MCF 10A (cell line): Measurements from ENCODE around the gene TMEM201. TPM values are rescaled to one million over a fixed set of nuclear protein-coding genes. Genes with fewer than 3 reads are reported as not detected.

Source experiments
- BruUV-seq: library from RNA; stranded (reverse); fragments of 400-500 nt; replicated peaks from 2 replicates; lab custom pipeline; 2021; lab: Mats Ljungman, UMichigan
- CTCF ChIA-PET: fragments of 300-600 bp; sonication (Branson Sonifier 250); formaldehyde crosslinking; extraction: SDS; loops from one replicate; lab custom pipeline; 2021; ENCODE audit warnings: antibody characterized with exemption, inconsistent platforms; lab: Yijun Ruan, JAX
- POLR2A ChIA-PET: fragments of 300-600, 350-650 bp; sonication (Branson Sonifier 250); formaldehyde crosslinking; extraction: SDS; loops from one replicate; lab custom pipeline; 2020; ENCODE audit warnings: antibody characterized with exemption, inconsistent platforms; lab: Yijun Ruan, JAX
- DNase-seq: peaks from one replicate; pipeline ENCODE4 v3.0.0-alpha.2; 2018; ENCODE audit not compliant: unreplicated experiment
- H3K27ac Mint-ChIP-seq: one replicate; pipeline ENCODE4 v1.8.0; 2022; ENCODE audit warnings: mild to moderate bottlenecking, low read depth, mixed read lengths; ENCODE audit not compliant: unreplicated experiment
- H3K27me3 Mint-ChIP-seq: one replicate; pipeline ENCODE4 v1.8.0; 2022; ENCODE audit warnings: mixed read lengths; ENCODE audit not compliant: insufficient read depth, unreplicated experiment
- H3K36me3 Mint-ChIP-seq: one replicate; pipeline ENCODE4 v1.8.0; 2022; ENCODE audit warnings: mild to moderate bottlenecking, moderate library complexity, mixed read lengths; ENCODE audit not compliant: insufficient read depth, unreplicated experiment
- H3K4me1 Mint-ChIP-seq: one replicate; pipeline ENCODE4 v1.8.0; 2022; ENCODE audit warnings: mixed read lengths; ENCODE audit not compliant: insufficient read depth, unreplicated experiment
- H3K4me3 Mint-ChIP-seq: one replicate; pipeline ENCODE4 v1.8.0; 2022; ENCODE audit warnings: mild to moderate bottlenecking, moderate library complexity, mixed read lengths; ENCODE audit not compliant: unreplicated experiment
- H3K9me3 Mint-ChIP-seq: one replicate; pipeline ENCODE4 v1.8.0; 2022; ENCODE audit warnings: mixed read lengths; ENCODE audit not compliant: unreplicated experiment
- intact Hi-C: fragments of 100-400 bp; cut with micrococcal nuclease; formaldehyde crosslinking; loops from 2 replicates; pipeline ENCODE4 v1.14.1; 2022
- total RNA-seq: library from RNA; stranded (reverse); gene quantifications from 2 replicates; pipeline ENCODE4 v1.2.3, GENCODE V29; 2022
- TF ChIP-seq, protein P1 (sequence below): fragments of 200-600 bp; IDR thresholded peaks from one replicate; pipeline ENCODE4 v1.8.0; 2022; ENCODE audit warnings: antibody characterized with exemption, mild to moderate bottlenecking; ENCODE audit not compliant: unreplicated experiment

The TMEM201 gene
- total RNA-seq, 1 experiment from 2014 or later: 11.1 TPM

DNA sequence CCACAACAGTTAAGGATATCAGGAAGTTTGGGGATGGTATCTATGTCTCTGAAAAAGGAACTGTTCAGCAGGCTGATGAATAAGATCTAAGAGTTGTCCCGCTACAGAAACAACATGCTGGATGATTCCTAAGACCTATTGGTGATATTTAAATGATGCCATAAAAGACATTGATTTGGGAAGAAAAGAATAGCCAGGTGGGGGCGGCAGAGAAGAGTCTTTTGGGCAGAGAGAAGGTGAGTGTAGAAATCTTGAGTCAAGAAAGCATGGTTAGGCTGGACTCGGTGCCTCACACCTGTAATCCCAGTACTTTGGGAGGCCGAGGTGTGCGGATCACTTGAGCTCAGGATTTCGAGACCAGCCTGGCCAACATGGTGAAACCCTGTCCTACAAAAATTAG is 11.8 kb upstream of the TMEM201 start:
- no peak for DNase-seq
- Mint-ChIP-seq H3K36me3 (peaks cover 39% of the 10 kb centered on the region), H3K4me3 (no peak overlapping the region), H3K27me3 (no peaks in the 10 kb centered on the region), H3K9me3 (no peaks in the 10 kb centered on the region), H3K4me1 (no peaks in the 10 kb centered on the region), H3K27ac (no peak overlapping the region)
- POLR2A ChIA-PET: interaction anchor here (0.6 kb wide), 1 partner anchor 243 kb away, joined by 3 read pairs; no protein-coding TSS in a partner anchor
- TF ChIP-seq, protein P1, sequence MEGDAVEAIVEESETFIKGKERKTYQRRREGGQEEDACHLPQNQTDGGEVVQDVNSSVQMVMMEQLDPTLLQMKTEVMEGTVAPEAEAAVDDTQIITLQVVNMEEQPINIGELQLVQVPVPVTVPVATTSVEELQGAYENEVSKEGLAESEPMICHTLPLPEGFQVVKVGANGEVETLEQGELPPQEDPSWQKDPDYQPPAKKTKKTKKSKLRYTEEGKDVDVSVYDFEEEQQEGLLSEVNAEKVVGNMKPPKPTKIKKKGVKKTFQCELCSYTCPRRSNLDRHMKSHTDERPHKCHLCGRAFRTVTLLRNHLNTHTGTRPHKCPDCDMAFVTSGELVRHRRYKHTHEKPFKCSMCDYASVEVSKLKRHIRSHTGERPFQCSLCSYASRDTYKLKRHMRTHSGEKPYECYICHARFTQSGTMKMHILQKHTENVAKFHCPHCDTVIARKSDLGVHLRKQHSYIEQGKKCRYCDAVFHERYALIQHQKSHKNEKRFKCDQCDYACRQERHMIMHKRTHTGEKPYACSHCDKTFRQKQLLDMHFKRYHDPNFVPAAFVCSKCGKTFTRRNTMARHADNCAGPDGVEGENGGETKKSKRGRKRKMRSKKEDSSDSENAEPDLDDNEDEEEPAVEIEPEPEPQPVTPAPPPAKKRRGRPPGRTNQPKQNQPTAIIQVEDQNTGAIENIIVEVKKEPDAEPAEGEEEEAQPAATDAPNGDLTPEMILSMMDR: no peak
- intact Hi-C loops: no loop called here
- BruUV-seq: no TSS peak
- CTCF ChIA-PET: interaction anchor here (0.6 to 1.2 kb wide), 2 partner anchors 81 to 82 kb away, joined by 3 read pairs; no protein-coding TSS in a partner anchor

DNA sequence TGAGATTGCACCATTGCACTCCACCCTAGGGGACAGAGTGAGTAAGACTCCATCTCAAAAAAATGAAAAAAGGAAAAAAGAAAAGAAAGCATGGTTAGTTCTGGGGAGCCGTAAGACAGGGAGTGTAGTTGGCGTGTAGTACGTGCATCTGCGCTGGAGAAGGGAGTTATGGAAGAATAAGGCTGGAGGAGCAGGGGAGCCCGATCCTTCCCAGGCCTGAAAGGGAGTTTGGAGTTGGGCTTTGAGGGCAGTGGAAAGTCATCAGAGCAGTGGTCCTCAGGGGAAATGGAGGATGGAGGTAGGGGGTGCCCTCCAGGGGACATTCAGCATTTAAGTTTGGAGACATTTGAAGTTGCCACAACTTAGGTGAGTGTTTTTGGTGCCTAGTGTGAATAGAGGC is 11.3 kb upstream of the TMEM201 start:
- DNase-seq: no peak
- TF ChIP-seq, protein P1: no peak
- CTCF ChIA-PET: no interaction called here
- no peaks in the 10 kb centered on the region for H3K4me1 Mint-ChIP-seq
- peaks cover 39% of the 10 kb centered on the region for H3K36me3 Mint-ChIP-seq
- H3K27me3 Mint-ChIP-seq: no peaks in the 10 kb centered on the region
- BruUV-seq: no TSS peak
- no peak overlapping the region for H3K4me3 Mint-ChIP-seq
- H3K9me3 Mint-ChIP-seq: no peaks in the 10 kb centered on the region
- H3K27ac Mint-ChIP-seq: no peak overlapping the region
- intact Hi-C loops: no loop called here
- POLR2A ChIA-PET: no interaction called here

DNA sequence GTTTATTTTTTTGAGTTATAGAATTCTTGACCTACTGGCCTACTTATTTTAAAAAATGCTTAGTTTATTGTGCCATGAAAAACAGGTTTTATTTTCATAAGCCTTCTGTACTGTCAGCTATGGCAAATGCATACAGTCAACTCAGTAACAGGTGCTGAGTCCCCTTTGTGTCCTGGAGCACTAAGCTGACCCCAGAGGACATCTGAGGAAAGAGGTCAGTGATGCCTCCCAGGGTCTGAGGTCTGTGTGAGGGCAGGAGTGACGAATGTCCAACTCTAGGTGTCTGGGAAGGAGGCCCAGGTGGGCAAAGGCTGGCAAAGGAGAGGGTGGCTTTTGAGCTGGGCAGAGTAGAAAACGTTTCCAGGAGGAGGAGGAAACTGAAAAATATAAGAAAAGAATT is 7.8 kb upstream of the TMEM201 start:
- CTCF ChIA-PET: no interaction called here
- TF ChIP-seq, protein P1: no peak
- Mint-ChIP-seq H3K36me3 (peaks cover 52% of the 10 kb centered on the region), H3K27ac (no peak overlapping the region), H3K4me3 (no peak overlapping the region), H3K27me3 (no peaks in the 10 kb centered on the region), H3K9me3 (no peaks in the 10 kb centered on the region), H3K4me1 (no peaks in the 10 kb centered on the region)
- intact Hi-C loops: no loop called here
- BruUV-seq: no TSS peak
- POLR2A ChIA-PET: interaction anchor here (0.8 kb wide), 1 partner anchor 18 kb away, joined by 7 read pairs; no protein-coding TSS in a partner anchor
- DNase-seq: no peak

DNA sequence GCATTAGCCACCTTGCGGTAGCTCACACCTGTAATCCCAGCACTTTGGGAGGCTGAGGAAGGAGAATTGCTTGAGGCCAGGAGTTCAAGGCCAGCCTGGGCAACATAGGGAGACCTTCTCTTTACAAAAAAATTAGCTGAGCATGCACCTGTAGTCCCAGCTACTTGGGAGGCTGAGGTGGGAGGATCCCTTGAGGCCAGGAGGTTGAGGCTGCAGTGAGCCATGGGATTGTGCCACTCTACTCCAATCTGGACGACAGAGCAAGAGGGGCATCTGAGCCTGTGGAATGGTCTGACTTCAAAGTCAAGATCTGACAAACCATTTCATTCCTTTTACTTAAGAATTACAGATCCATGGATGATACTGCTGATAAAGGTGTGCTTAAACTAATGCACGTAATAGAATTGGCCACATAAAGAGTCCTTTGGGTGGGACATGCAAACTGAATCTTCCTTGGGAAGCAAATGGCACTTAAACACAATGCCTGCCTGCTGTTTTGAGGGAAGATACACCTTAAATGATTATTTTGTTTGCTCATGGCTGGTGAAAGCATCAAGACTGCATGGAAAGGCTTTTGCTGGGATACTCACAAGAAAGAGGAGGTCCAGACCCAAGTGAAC is 2.5 kb upstream of the TMEM201 start:
- TF ChIP-seq, protein P1: no peak
- peaks cover 11% of the 10 kb centered on the region for H3K4me1 Mint-ChIP-seq
- no TSS peak for BruUV-seq
- DNase-seq: no peak
- intact Hi-C loops: no loop called here
- peaks cover 29% of the 10 kb centered on the region for H3K36me3 Mint-ChIP-seq
- CTCF ChIA-PET: interaction anchor here (0.6 kb wide), 2 partner anchors 12 kb away, joined by 3 to 4 read pairs; no protein-coding TSS in a partner anchor
- no peaks in the 10 kb centered on the region for H3K27me3 Mint-ChIP-seq
- no peak overlapping the region for H3K4me3 Mint-ChIP-seq
- H3K27ac Mint-ChIP-seq: no peak overlapping the region
- POLR2A ChIA-PET: no interaction called here
- H3K9me3 Mint-ChIP-seq: no peaks in the 10 kb centered on the region
